ENCODE measurements around the gene TMEM86A.
"Not testable (repeated sequence)": the region's sequence is repeated elsewhere in the genome, so short reads cannot be mapped to it uniquely, and the experiment has no call there.

TMEM86A gene, protein sequence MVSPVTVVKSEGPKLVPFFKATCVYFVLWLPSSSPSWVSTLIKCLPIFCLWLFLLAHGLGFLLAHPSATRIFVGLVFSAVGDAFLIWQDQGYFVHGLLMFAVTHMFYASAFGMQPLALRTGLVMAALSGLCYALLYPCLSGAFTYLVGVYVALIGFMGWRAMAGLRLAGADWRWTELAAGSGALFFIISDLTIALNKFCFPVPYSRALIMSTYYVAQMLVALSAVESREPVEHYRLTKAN

DNA sequence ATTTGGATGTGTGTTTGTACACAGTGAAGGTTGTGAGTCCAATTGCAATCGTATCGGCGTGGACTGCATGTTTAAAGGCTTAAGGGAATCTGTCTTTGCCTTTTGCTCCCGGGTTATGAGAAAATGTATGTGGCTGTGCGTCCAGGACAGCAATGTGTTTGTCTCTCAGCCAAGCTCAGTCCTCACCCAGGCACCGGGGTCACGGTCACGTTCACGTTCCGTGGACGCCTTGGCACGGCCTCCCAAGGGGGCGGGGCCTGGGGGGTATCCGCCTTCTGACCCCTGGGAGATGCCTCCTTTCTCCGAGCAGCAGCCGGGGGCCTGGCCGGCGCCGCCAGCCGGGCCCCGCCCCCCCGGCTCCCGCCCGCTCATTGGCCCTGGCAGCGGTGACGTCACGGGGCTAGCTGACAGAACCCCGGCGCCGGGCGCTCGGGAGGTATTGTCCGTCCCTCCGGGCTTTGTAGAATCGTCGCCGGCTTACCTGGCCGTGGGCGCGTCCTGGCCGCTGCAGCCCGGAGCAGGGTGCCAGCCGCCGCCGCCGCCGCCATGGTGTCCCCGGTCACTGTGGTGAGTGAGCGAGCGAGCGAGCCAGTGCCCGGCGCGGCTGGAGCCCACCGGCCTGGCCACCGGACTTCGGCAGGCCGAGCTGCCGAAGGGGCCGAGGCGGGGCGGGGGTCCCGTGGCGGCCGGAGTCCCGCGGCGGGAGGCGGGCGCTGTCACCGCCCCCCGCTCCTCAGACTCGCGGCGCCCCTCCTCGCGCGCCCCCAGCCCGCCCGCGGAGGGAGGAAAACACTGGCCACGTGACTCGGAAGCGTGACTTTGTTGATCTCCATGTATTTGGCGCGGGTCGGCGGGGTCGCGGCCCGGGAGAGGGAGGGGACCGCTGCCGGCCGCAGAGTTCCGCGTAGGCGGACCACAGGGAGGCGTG is at the start of gene TMEM86A:
TSS of gene TMEM86A (plus strand) at position 439 of the 928 bp plus-strand sequence. CDS start at position 547, 108 bp downstream.
- peak; percentile 76 to 82 for DNase-seq (ENCODE audit: low read depth in 1 of 2, low spot score in 1 of 2)

DNA sequence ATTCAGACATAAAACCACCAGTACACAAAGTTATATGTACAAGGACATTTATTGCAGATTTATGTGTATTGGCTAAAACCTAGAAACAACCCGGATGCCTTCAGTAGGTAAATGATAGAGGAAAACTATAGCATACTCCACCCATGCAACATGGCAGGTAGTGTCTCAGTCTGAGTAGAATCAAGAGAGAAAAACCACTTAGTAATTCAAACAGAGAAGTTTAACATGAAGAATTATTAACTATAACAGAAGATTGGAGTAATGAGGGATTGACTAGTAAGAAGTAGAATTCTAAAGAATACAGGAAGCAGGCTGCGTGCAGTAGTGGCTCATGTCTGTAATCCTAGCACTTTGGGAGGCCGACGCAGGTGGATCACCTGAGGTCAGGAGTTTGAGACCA is 48.2 kb upstream of the TMEM86A start:
- no peak for DNase-seq (ENCODE audit: low read depth in 1 of 2, low spot score in 1 of 2)

DNA sequence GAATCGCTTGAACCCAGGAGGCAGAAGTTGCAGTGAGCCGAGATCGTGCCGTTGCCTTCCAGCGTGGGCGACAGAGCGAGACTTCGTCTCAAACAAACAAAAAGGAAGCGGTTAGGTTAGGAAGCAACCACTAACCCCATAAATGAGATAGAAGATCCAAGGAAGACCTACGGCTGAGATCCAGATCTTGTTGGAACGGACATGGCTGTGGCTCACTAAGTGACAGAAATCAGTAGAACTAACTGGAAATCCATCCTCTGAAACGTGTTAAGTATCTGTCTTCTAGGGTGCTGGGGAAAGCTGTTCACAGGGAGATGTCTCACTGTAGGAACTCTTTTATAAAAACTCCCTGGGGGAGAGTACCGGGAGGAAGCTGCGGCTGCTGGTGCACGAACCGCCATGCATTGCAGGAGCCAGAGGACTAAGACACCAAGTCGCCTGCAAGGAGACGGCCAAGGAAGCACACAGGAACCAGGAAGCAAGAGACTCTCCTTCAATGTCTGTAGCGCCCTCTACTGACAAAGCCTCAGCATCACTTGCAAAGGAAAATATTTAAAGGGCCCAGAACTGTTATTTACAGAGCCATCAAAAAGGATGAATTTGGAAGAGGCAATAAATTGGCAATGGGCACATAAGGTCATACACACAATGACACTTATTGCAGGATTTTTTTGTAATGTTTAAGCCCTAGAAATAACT is 47.6 kb upstream of the TMEM86A start:
- no peak for DNase-seq (ENCODE audit: low read depth in 1 of 2, low spot score in 1 of 2)

DNA sequence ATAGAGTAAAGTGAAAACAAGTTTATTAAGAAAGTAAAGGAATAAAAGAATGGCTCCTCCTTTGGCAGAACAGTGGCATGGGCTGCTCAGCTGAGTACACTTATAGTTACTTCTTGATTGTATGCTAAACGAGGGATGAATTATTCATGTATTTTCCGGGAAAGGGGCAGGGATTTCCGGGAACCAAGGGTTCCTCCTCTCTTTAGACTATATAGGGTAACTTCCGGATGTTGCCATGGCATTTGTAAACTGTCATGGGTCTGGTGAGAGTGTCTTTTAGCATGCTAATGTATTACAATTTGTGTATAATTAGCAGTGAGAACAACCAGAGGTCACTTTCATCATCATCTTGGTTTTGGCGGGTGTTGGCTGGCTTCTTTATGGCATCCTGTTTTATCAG is 40.9 kb upstream of the TMEM86A start:
- DNase-seq (ENCODE audit: low read depth in 1 of 2, low spot score in 1 of 2): no peak

DNA sequence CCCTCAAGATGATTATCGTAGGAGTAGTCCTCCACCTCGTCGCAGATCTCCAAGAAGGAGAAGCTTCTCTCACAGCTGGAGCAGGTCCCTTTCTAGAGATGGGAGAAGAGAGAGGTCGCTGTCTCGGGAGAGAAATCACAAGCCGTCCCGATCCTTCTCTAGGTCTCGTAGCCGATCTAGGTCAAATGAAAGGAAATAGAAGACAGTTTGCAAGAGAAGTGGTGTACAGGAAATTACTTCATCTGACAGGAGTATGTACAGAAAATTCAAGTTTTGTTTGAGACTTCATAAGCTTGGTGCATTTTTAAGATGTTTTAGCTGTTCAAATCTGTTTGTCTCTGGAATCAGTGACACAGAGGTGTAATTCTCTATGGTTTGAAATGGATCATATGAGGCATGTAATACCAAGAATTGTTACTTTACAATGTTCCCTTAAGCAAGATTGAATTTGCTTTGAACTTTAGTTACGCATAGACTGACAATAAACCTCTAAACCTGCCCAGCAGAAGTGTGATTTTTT is 33.2 kb upstream of the TMEM86A start:
- not testable (repeated sequence) for DNase-seq (ENCODE audit: low read depth in 1 of 2, low spot score in 1 of 2)

DNA sequence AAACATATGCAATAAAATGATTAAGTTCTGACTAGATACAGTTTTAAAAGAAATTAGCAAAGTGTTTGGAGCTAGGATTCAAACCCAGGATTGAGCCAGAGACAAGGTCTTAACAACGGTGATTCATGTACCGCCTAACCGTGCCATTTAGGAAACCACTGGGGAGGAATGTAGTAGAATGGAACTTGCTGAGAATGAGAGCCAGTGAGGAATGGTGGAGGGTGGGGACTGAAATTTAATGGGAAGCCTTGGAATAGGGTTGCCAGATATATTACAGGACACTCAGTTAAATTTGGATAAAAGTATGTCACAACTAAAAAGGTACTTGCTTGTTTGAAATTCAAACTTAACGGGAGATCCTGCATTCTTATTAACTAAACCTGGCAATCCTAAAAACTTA is 30.4 kb upstream of the TMEM86A start:
- DNase-seq (ENCODE audit: low read depth in 1 of 2, low spot score in 1 of 2): no peak

DNA sequence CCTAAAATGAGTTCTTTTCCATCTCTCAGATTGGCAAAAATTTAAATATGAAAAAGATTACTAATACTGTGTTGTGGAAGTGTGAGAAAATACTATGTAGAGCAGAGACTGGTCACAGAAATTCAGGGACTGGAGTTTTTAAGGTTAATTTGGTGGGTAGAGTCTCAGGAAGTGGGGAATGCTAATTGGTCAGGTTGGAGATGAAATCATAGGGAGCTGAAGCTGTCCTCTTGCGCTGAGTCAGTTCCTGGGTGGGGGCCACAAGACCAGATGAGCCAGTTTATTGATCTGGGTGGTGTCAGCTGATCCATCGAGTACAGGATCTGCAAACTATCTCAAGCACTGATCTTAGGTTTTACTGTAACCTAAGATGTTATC is 29.4 kb upstream of the TMEM86A start:
- DNase-seq (ENCODE audit: low read depth in 1 of 2, low spot score in 1 of 2): no peak

DNA sequence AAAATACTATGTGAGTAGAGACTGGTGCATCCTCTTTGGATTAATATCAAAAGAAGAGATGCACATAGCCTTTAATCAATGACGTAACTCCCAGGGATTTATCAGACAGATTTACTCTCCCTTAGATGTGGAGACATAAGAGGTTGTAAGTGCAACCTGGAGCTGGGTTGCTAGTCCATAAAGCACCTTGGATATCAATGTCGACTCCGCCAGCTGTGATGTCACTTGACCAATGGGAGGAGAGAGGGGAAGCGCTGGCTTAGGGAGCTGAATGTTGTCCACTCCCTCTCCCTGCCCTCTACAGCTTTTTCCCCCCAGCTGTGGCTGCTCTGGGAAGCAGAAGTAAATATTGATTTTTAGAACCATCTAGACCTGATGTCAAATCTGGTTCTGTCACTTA is 28.9 kb upstream of the TMEM86A start:
- DNase-seq (ENCODE audit: low read depth in 1 of 2, low spot score in 1 of 2): no peak

DNA sequence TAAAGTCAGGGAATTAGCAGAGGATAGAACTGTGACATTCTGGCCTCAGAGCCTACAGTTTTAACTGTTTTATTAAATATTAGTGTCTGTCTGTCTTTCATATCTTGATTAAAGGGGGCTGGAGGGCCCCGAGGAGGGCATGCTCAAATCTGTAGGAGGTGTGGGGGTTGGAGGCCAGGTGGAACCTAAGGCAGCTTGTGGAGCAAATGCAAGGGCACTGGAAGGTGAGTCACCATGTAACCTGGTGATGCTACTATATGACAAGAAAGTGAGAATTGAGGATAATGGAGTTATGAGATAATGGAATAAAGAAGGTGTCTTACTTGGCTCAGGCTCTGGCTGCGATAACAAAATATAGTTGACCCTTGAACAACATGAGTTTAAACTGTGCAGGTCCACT is 27.3 kb upstream of the TMEM86A start:
- no peak for DNase-seq (ENCODE audit: low read depth in 1 of 2, low spot score in 1 of 2)

DNA sequence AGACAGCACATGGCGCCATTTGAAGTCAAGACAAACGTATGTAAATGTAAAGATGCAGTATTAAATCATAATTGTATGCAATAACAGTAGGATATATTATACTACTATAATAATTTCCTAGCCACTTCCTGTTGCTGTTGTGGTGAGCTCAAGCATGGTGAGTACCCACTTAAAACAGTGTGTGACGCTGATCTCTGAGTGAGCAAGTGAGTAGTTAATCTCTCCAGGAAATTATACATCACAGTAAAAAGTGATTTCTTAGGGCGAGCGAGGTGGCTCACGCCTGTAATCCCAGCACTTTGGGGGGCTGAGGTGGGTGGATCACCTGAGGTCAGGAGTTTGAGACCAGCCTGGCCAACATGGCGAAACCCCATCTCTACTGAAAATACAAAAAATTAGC is 26.4 kb upstream of the TMEM86A start:
- peak in 1 of 2 donors; percentile 7 for DNase-seq (ENCODE audit: low read depth in 1 of 2, low spot score in 1 of 2)

DNA sequence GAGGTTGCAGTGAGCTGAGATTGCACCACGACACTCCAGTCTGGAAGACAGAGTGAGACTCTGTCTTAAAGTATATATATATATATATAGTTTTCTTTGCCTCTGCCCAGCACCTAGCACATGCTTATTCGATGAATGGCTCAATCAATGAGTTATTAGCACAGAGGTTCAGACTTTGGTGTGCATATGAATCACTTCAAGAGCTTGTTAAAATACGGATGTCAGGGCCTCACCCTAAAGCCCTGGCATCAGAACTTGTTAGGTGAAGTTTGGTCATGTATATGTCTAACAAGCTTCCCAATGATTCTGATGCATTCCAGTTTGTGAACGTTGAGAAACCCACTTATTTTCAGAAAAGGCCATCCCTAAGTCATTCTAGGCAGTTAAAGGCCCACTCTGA is 21.8 kb upstream of the TMEM86A start:
- no peak for DNase-seq (ENCODE audit: low read depth in 1 of 2, low spot score in 1 of 2)

DNA sequence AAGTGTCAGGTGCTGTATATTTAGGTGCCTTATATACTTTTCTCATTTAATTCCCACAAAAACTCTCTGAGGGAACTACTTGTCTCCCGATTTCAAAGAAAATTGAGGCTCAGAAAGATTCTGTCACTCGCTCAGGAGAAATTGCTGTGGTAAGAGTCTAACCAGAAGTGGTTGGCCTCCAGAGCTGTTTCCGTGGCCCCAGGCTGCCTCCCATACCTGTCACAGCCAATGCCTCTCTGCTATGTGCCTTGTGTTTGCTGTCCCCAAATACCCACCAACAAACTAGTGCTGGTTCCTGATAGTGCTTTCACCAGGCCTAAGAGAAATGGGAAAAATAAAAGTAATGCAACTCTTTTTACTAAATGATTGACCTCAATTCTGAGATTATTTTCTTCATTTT is 21.0 kb upstream of the TMEM86A start:
- no peak for DNase-seq (ENCODE audit: low read depth in 1 of 2, low spot score in 1 of 2)

DNA sequence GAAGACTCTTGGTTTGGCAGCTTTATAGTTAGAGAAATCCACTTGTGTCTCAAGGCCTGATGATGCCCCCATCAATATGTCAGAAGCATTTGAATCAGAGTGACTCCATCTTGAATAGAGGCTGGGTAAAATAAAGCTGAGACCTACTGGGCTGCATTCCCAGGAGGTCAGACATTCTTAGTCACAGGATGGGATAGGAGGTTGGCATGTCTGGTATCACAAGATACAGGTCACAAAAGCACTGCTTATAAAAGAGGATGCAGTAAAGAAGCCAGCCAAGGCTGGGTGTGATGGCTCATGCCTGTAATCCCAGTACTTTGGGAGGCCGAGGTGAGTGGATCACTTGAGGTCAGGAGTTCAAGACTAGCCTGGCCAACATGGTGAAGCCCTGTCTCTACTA is 16.6 kb upstream of the TMEM86A start:
- not testable (repeated sequence) for DNase-seq (ENCODE audit: low read depth in 1 of 2, low spot score in 1 of 2)

DNA sequence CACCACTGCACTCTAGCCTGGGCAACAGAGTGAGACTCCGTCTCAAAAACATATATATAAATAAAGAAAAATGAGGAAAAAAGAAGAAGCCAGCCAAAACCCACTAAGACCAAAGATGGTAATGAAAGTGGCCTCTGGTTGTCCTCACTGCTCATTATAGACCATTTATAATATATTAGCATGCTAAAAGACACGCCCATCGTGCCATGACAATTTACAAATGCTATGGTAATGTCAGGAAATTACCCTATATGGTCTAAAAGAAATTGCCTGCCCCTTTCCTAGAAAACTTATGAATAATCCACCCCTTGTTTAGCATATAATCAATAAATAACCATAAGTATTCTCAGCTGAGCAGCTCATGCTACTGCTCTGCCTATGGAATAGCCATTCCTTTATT is 16.1 kb upstream of the TMEM86A start:
- no peak for DNase-seq (ENCODE audit: low read depth in 1 of 2, low spot score in 1 of 2)

DNA sequence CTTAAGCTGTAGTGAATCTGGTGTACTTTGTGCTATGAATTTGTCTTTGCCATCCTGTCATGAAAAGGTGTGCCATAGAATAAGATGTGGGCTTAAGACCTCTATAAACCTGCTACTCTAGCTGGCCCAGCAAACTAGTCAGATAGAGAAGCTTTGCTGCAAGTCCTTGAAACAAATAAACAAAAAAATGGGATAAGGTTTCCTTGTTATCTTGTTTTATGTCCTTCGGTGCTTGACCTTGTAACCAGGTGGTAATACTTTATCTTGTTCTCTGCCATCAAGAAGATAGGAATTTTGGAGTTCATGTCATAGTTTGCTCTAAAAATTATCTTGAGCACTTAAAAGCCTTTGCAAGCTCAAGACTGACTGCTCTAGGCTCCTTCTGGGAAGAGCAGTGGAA is 14.3 kb upstream of the TMEM86A start:
- no peak for DNase-seq (ENCODE audit: low read depth in 1 of 2, low spot score in 1 of 2)

DNA sequence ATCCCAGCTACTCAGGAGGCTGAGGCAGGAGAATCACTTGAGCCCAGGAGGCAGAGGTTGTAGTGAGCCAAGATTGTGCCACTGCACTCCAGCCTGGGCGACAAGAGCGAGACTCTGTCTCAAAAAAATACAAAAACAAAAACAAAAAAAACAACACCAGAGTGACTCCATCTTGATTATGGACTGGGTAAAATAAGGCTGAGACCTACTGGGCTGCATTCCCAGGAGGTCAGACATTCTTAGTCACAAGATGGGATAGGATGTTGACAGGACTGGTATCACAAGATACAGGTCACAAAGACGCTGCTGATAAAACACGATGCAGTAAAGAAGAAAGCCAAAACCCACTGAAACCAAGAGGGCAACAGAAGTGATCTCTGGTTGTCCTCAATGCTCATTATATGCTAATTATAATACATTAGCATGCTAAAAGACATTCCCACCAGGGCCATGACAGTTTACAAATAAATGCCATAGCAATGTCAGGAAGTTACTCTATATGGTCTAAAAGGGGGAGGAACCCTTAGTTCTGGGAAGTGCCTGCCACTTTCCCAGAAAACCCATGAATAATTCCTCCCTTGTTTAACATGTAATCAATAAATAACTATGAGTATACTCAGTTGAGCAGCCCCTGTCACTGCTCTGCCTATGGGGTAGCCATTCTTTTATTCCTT is 7.0 kb upstream of the TMEM86A start:
- DNase-seq (ENCODE audit: low read depth in 1 of 2, low spot score in 1 of 2): not testable (repeated sequence)

DNA sequence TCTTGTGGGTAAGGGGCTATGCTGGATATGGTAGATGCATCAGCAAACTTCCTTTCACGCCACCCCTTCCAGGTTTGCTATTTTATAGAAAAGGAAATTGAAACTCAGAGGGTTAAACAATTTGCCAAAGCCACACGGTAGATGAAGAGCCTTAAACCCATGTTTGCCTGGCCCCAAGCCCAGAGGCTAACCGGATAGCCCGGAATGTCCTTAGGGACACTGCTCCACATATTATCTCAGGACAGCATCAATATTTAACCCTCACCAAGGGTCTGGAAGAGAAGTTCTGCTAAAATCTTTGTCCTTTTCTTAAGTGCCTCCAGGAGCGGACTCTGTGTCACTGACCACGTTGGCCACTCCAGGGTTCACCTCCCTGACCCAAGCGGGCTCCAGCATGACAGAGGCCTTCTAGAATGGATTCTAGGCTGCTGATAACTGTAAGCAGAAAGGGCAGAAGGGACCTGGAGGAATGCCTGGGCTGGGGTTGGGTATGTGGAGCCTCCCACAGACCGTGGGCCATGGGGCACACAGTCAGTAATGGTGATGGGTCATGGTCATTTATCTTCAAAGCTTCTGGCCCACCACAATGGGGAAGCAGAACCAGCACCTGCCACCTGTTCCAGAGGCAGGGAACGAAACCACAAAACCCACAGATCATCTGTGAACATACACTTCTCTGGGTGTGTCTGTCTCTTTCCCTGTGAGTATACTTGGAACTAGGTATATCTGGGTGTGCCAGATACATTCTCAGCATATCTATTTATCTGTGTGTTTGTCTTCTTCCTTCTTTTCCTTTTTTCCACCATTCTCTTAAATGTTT is 5.4 kb upstream of the TMEM86A start:
- DNase-seq (ENCODE audit: low read depth in 1 of 2, low spot score in 1 of 2): no peak

DNA sequence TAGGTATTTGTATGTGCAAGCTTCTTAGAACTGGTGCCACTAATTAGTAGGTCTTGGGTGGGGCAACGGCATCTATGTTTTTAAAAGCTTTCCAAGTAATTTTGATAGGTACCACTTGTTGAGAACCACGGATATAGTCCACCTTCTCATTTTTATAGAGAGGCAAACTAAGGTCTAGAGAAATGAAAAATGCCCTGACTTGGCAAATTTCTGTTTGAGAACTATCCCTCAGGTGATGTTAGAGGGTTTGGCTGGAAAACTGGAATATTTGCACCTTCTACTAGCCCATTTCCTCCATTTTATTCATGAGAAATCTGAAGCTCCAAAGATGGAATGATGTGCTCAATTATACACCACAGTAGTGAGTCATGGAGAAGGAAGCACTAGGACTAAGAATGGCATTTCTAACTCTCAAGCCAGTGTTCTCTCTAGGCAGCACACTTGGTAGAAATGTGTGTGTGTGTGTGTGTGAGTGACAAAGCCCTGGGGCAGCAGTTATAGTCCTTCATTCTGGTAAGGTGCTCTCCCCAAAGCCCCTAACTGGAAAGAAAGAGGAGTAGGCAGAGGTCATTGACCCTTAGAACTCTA is 1.8 kb upstream of the TMEM86A start:
- no peak for DNase-seq (ENCODE audit: low read depth in 1 of 2, low spot score in 1 of 2)

DNA sequence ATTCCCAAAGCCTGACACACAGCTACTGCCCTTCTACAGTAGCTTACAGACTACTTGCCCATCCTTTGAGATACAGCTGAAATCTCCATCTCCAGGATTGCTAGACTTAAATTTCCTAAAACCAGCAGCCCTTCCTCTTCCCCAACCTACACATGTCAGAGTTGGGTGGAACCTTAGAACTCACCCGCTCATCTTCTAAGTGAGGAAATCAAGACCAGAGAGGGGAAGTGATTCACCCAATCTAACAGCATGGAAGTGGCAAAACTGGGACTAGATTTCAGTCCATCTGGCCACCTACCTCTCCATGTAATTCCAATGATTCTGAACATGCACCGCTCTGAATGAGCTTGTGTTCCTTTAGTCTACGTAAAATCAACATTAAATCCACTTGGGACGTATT is 1.0 kb upstream of the TMEM86A start:
- DNase-seq (ENCODE audit: low read depth in 1 of 2, low spot score in 1 of 2): no peak

DNA sequence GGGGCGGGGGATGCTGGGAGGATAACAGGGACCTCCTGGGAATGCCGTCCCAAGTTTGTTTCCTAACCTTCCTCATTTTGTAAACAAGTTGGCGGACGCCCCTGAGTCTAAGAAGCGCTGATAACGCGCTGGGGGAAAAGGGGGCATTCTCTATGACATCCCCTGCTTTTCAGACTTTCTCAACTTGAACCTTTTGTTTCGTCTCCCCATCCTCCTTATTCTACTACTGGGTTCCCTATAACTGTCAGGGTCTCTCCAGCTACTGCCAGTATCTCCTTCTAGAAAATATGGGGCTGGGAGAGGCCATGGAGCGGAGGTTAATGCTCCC is 654 bp downstream of the TMEM86A start:
- no peak for DNase-seq (ENCODE audit: low read depth in 1 of 2, low spot score in 1 of 2)
